Fibroblast of the aortic adventitia (primary cell): Measurements from ENCODE around the gene PAPOLA. TPM values are rescaled to one million over a fixed set of nuclear protein-coding genes. Genes with fewer than 3 reads are reported as not detected.

Source experiments
- DNase-seq: peaks from one replicate; pipeline ENCODE4 v3.0.0-alpha.2; 2010; ENCODE audit warnings: low read depth
- H3K4me3 ChIP-seq: 2 replicates; pipeline ENCODE4 v1.5.1; 2011; ENCODE audit warnings: low read depth, mild to moderate bottlenecking, control low read depth, low read length, moderate library complexity
- CTCF ChIP-seq: IDR thresholded peaks from 2 replicates; pipeline ENCODE4 v1.5.1; 2011; ENCODE audit warnings: mild to moderate bottlenecking, low read length, control low read depth, inconsistent platforms; ENCODE audit not compliant: insufficient read depth
- total RNA-seq: library from RNA; depleted of rRNA; stranded (reverse); fragments of >200 nt; gene quantifications from 2 replicates; pipeline ENCODE4 v1.2.3, GENCODE V29; 2012; ENCODE audit warnings: low replicate concordance

PAPOLA gene
- total RNA-seq, 1 donor = 124 TPM

GRCh38 chr14:96511146-96511545 is 9.0 kb downstream of the PAPOLA start:
- no peak for TF ChIP-seq CTCF
- no peak for DNase-seq
- H3K4me3 ChIP-seq = no peak overlapping the region

GRCh38 chr14:96511667-96512066 is 9.5 kb downstream of the PAPOLA start:
- no peak for DNase-seq
- TF ChIP-seq CTCF = no peak

GRCh38 chr14:96512122-96512521 is 9.9 kb downstream of the PAPOLA start:
- DNase-seq = no peak
- no peak for TF ChIP-seq CTCF

More at GRCh38 chr14:96511667-96512066, 9.5 kb downstream of the PAPOLA start:
- H3K4me3 ChIP-seq = no peak overlapping the region

GRCh38 chr14:96512602-96513397 is 10.6 kb downstream of the PAPOLA start:
- no peak for DNase-seq
- no peak for TF ChIP-seq CTCF
- no peak overlapping the region for H3K4me3 ChIP-seq

More at GRCh38 chr14:96512122-96512521, 9.9 kb downstream of the PAPOLA start:
- no peak overlapping the region for H3K4me3 ChIP-seq

GRCh38 chr14:96514694-96515093 is 12.5 kb downstream of the PAPOLA start:
- no peak overlapping the region for H3K4me3 ChIP-seq
- no peak for DNase-seq
- TF ChIP-seq CTCF = no peak

GRCh38 chr14:96515731-96516130 is 13.5 kb downstream of the PAPOLA start:
- no peak for TF ChIP-seq CTCF
- peak; percentile 6 for DNase-seq

More at GRCh38 chr14:96515731-96516130, 13.5 kb downstream of the PAPOLA start:
- no peak overlapping the region for H3K4me3 ChIP-seq
